Loucy (cell line): ENCODE results near the gene IFITM10.

Experiments used
- EZH2phosphoT487 ChIP-seq: fragments of 200-600 bp; IDR thresholded peaks from 2 replicates; pipeline ENCODE4 v1.6.1; 2018; ENCODE audit warnings: antibody characterized with exemption, mild to moderate bottlenecking, moderate library complexity, borderline replicate concordance
- TF ChIP-seq, protein P1 (sequence below): fragments of 200-600 bp; sonication (generic); conservative IDR thresholded peaks from 2 replicates; pipeline ENCODE4 v1.5.1; 2014; ENCODE audit warnings: mild to moderate bottlenecking, antibody characterized with exemption, low read length

GRCh38 chr11:1696608-1697570, 53.5 kb downstream of the IFITM10 start, which contains the start of gene KRTAP5-6:
- TF ChIP-seq, protein P1, sequence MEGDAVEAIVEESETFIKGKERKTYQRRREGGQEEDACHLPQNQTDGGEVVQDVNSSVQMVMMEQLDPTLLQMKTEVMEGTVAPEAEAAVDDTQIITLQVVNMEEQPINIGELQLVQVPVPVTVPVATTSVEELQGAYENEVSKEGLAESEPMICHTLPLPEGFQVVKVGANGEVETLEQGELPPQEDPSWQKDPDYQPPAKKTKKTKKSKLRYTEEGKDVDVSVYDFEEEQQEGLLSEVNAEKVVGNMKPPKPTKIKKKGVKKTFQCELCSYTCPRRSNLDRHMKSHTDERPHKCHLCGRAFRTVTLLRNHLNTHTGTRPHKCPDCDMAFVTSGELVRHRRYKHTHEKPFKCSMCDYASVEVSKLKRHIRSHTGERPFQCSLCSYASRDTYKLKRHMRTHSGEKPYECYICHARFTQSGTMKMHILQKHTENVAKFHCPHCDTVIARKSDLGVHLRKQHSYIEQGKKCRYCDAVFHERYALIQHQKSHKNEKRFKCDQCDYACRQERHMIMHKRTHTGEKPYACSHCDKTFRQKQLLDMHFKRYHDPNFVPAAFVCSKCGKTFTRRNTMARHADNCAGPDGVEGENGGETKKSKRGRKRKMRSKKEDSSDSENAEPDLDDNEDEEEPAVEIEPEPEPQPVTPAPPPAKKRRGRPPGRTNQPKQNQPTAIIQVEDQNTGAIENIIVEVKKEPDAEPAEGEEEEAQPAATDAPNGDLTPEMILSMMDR = no peak
- no peak for TF ChIP-seq EZH2phosphoT487
